DMS 273 treated with DMSO at 0.1 percent for 48 hours (cell line): ENCODE data around the gene ZNF213.

ENCODE experiments used
- DNase-seq: peaks from one replicate; lab custom pipeline; 2025; lab: John Stamatoyannopoulos, UW

Gene ZNF213

DNA sequence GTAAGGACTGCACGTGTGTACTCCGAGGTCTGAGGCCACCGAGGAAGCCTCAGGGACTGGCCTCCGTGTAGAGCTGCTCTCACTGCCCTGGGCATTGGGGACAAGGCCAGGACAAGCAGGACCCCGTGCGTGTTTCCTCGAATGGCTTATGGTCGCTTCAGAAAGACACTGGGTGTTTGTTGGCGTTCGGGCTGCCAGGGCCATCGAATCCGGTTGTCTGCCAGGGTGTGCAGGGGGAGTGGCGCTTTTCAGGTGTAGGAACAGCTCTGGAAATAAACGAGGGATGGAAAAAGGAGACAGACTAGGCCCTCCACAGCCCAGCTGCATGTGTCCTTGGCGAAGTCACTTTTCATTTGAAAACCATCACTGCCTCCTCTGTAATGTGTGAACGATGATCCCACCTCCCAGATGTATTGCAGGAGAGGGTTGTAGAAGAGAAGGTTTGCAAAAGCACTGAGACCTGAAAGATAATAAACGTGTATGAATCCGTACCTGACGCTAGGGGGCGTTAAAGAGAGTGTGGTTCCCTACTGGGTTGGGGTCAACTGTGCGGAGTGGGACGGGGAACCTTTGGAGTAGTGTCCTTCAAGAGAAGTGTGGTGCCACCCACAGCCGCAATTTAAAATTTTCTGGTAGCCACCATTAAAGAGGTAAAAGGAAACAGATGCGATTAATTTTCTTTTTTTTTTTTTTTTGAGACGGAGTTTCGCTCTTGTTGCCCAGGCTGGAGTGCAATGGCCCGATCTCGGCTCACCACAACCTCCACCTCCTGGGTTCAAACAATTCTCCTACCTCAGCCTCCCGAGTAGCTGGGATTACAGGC is 33.6 kb upstream of the ZNF213 start:
- DNase-seq: peak; percentile 50

DNA sequence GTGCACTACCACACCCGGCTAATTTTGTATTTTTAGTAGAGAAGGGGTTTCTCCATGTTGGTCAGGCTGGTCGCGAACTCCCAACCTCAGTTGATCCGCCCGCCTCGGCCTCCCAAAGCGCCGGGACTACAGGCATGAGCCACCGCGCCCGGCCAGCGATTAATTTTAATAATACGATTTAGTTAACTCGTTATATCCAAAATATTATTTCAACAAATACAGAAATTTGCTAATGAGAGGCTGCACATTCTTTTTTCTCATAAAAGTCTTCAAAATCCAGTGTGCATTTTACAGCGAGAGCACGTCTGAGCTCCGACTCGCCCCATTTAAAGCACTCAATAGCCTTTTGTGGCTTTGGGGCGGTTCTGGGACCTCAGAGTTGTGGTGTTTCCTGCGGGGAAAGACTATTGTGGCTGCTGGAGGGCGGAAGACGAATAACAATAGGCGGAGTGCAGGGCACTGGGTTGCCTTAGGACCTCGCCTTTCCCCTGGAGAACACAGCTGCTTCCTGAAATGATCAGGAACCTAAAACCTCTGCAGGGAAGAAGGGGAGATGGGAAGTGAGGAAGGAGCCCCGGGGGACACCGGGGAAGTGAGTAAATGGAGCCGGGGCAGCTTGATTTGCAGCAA is 32.9 kb upstream of the ZNF213 start:
- DNase-seq: no peak

GRCh38 chr16:3106205-3106928 is 28.5 kb upstream of the ZNF213 start:
- peak; percentile 86 for DNase-seq

- DNase-seq: peak; percentile 13
Observed at GRCh38 chr16:3112058-3112880, 22.6 kb upstream of the ZNF213 start, which contains the start of gene ZNF205. ZNF205 (plus strand) TSS chr16:3112586; CDS start chr16:3113431, 845 bp downstream.

GRCh38 chr16:3112881-3113574 is 21.8 kb upstream of the ZNF213 start:
- DNase-seq: no peak

DNA sequence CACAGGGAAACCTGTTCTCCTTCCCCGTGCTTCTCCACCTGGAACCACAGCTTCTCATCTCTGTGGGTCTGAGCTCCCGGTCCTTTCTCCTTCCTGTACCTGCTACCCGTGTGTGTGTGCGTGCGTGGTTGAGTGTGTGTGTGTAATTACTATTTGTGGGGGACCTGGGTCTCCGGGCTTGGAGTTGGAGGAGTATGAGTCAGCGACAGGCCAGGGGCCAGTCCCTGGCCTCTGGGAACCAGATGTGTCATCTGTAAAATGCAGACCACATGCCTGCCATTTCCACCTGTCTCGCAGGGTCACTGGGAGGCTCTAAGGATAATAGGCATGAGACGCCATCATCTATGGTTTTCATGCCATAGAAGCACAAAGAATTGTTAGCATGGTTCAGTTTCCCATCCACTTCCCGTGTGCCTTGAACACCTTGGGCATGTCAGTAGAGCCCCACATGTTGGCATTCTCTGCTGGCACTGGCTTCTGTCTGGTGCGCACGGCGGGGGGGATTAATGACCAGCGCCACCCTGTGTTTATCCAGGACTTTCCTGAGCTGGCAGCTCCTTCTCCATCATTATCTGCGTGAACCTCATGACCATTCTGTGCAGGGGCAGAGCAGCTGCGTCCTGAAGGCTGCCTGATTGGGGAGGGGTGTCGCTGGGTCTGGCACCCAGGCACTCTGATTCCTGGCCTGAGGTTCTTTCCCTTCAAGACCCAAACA is 20.9 kb upstream of the ZNF213 start:
- no peak for DNase-seq

GRCh38 chr16:3115003-3115402 is 19.8 kb upstream of the ZNF213 start:
- no peak for DNase-seq

GRCh38 chr16:3115561-3115960 is 19.3 kb upstream of the ZNF213 start:
- no peak for DNase-seq

- no peak for DNase-seq
Observed at GRCh38 chr16:3118204-3118790, 16.5 kb upstream of the ZNF213 start.

DNA sequence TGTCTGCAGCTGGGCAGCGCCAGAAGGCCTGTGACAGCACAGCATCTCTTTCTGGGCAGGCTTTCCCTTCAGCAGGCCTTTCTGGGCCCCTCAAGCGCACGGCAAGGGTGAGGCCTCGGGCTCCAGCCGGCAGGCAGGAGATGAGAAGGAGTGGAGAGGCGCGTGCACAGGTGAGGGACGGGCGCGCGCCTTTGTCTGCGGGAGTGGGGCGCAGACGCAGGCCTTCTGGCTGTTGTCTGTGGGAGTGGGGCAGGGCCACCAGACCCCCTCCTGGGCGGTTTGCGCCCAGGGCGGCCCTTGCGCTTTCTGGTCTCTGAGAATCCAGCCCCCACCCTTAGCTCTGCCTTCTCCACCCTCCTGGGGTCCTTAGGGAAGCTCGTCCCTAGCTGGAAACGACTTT is 16.0 kb upstream of the ZNF213 start:
- DNase-seq: no peak

DNA sequence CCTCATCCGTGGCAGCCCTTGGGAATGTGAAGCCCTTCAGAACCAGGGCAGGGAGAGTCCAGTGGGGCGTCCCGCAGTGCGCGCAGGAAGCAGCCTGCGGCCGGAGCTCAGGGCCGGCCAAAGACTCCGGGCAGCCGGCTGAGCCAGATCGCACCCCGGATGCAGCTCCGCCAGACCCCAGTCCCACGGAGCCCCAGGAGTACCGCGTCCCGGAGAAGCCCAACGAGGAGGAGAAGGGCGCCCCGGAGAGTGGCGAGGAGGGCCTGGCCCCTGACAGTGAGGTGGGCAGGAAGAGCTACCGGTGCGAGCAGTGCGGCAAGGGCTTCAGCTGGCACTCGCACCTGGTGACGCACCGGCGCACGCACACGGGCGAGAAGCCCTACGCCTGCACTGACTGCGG is 15.5 kb upstream of the ZNF213 start:
- DNase-seq: no peak

GRCh38 chr16:3119701-3120408 is 15.0 kb upstream of the ZNF213 start:
- no peak for DNase-seq

- no peak for DNase-seq
Observed at GRCh38 chr16:3120435-3120834, 14.4 kb upstream of the ZNF213 start.

GRCh38 chr16:3121851-3122467 is 12.9 kb upstream of the ZNF213 start:
- DNase-seq: no peak

DNA sequence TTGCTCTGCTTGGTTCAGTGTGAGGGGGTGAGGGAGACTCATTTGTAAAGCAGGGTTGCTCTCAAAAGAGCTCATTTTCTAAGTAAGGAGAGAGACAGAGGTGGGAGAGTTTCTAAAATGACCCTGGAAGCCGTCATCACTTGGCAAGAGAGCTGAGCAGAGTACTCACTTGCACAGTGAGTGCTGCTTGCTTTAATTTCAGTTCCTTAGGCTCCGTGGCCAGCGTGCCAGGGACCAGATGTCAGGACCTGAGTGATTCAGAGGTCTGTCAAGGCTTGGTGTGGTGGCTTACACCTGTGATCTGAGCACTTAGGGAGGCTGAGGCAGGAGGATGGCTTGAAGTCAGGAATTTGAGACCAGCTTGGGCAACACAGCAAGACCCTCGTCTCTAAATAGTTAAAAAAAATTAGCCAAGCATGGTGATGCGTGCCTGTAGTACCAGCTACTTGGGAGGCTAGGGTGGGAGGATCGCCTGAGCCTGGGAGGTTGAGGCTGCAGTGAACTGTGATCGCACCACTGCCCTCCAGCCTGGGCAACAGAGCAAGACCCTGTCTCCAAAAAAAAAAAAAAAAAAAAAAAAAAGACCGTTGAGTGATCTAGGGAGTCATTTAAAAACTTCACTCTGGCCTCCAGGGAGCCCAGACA is 11.8 kb upstream of the ZNF213 start:
- DNase-seq: no peak

GRCh38 chr16:3123986-3124886 is 10.6 kb upstream of the ZNF213 start:
- DNase-seq: peak; percentile 96

DNA sequence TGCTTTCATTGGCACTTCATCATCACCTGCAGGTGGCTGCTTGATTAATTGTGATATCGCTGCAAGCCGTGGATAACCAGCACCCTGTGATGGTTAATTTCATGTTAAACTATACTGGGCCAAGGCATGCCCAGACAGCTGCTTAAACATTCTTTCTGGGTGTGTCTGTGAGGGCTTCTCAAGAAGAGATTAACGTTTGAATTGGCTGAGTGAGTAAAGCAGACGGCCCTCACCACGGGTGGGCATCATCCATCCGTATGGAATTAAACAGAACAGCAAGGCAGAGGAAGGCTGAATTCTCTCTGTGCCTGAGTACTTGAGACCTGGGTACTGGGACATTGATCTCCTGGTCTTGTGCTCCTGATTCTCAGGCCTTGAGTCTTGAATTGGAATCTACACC is 7.1 kb upstream of the ZNF213 start:
- DNase-seq: peak; percentile 86
